Cardiac muscle cell (in vitro differentiated cells and primary cell): ENCODE results near the gene PRRT1. TPM values are rescaled to one million over a fixed set of nuclear protein-coding genes. Genes with fewer than 3 reads are reported as not detected.
"Not testable (repeated sequence)": the region's sequence is repeated elsewhere in the genome, so short reads cannot be mapped to it uniquely, and the experiment has no call there.

Source experiments
- DNase-seq, 2 donors: peaks; one replicate each; pipeline versions ENCODE4 v3.0.0 to v3.0.0-alpha.2; 2010 to 2017; ENCODE audit warnings: low read depth in 1 of 2, low spot score in 1 of 2
- H3K27ac ChIP-seq: fragments of 200-600 bp; sonication (generic); 2 replicates; pipeline ENCODE4 v1.5.1; 2016
- H3K27me3 ChIP-seq: fragments of 200-600 bp; sonication (generic); 2 replicates; pipeline ENCODE4 v1.6.0; 2016; ENCODE audit warnings: control low read depth
- H3K36me3 ChIP-seq: fragments of 200-600 bp; sonication (generic); 2 replicates; pipeline ENCODE4 v1.5.1; 2016; ENCODE audit warnings: control low read depth
- H3K4me1 ChIP-seq: fragments of 200-600 bp; sonication (generic); 2 replicates; pipeline ENCODE4 v1.8.1; 2017; ENCODE audit warnings: low read depth, mild to moderate bottlenecking, mixed run types
- H3K4me3 ChIP-seq: fragments of 200-600 bp; sonication (generic); 2 replicates; pipeline ENCODE4 v1.5.1; 2016; ENCODE audit warnings: mild to moderate bottlenecking
- H3K9me3 ChIP-seq: fragments of 200-600 bp; sonication (generic); 2 replicates; pipeline ENCODE4 v1.5.1; 2017; ENCODE audit warnings: low read depth, mild to moderate bottlenecking, control low read depth
- polyA plus RNA-seq: library from polyadenylated mRNA; unstranded; fragments of >200 nt; fragmentation: Nextera tagmentation; extraction: Ambion mirVana; gene quantifications from 2 replicates; pipeline ENCODE4 v1.2.1, GENCODE V29; 2016
- total RNA-seq: library from RNA; depleted of rRNA; stranded (reverse); fragments of >200 nt; gene quantifications from 2 replicates; pipeline ENCODE4 v1.2.3, GENCODE V29; 2016
- TF ChIP-seq, protein P1 (sequence below): IDR thresholded peaks from 2 replicates; pipeline ENCODE4 v1.5.1; 2012; ENCODE audit warnings: low read depth, mild to moderate bottlenecking, low read length

PRRT1 gene
- total and polyA plus RNA-seq, 2 experiments from 2014 or later = 4.4 to 4.9 TPM

GRCh38 chr6:32190054-32190851 is 38.5 kb upstream of the PRRT1 start, which contains the start of gene PBX2:
Gene PBX2 (minus strand): TSS chr6:32190202. CDS start chr6:32189915, 287 bp downstream.
- peak; percentile 90 to 95 for DNase-seq
- Histone ChIP-seq H3K9me3 (no peaks in the 10 kb centered on the region), H3K4me1 (peaks cover 4% of the 10 kb centered on the region), H3K4me3 (peak within 1 kb of the TSS; percentile 80), H3K36me3 (peaks cover 15% of the 10 kb centered on the region), H3K27ac (peak within 1 kb of the TSS; percentile 97), H3K27me3 (no peaks in the 10 kb centered on the region)
- TF ChIP-seq, protein P1, sequence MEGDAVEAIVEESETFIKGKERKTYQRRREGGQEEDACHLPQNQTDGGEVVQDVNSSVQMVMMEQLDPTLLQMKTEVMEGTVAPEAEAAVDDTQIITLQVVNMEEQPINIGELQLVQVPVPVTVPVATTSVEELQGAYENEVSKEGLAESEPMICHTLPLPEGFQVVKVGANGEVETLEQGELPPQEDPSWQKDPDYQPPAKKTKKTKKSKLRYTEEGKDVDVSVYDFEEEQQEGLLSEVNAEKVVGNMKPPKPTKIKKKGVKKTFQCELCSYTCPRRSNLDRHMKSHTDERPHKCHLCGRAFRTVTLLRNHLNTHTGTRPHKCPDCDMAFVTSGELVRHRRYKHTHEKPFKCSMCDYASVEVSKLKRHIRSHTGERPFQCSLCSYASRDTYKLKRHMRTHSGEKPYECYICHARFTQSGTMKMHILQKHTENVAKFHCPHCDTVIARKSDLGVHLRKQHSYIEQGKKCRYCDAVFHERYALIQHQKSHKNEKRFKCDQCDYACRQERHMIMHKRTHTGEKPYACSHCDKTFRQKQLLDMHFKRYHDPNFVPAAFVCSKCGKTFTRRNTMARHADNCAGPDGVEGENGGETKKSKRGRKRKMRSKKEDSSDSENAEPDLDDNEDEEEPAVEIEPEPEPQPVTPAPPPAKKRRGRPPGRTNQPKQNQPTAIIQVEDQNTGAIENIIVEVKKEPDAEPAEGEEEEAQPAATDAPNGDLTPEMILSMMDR = no peak

DNA sequence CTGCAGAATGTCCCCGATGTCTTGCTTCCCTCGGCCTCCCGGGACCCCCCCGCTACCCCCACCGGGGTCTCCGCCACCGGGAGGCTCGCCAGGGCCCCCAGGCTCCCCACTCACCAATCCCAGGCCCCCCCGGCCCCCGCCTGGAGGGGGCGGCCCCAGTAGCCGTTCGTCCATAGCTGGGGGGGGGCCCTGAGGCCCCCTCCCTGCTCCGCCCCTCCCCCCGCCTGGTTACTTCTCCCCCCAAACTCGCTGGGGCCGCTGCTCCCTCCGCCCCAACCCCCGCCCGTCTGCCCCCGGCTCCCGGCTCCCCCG is 38.0 kb upstream of the PRRT1 start:
- H3K4me3 ChIP-seq = peak overlapping the region; percentile 80
- TF ChIP-seq, protein P1 = no peak
- no peaks in the 10 kb centered on the region for H3K9me3 ChIP-seq
- H3K27me3 ChIP-seq = no peaks in the 10 kb centered on the region
- H3K4me1 ChIP-seq = peaks cover 4% of the 10 kb centered on the region
- peaks cover 15% of the 10 kb centered on the region for H3K36me3 ChIP-seq
- DNase-seq = no peak
- peak overlapping the region; percentile 97 for H3K27ac ChIP-seq

- H3K4me3 ChIP-seq = peak overlapping the region; percentile 80
- H3K36me3 ChIP-seq = peaks cover 15% of the 10 kb centered on the region
- H3K27me3 ChIP-seq = no peaks in the 10 kb centered on the region
- H3K9me3 ChIP-seq = no peaks in the 10 kb centered on the region
- TF ChIP-seq, protein P1 = no peak
- peak overlapping the region; percentile 97 for H3K27ac ChIP-seq
- peaks cover 4% of the 10 kb centered on the region for H3K4me1 ChIP-seq
- DNase-seq = no peak
Observed at GRCh38 chr6:32189069-32189741, 37.5 kb upstream of the PRRT1 start.

- Histone ChIP-seq H3K36me3 (peaks cover 15% of the 10 kb centered on the region), H3K27ac (peak overlapping the region; percentile 97), H3K4me3 (peak overlapping the region; percentile 80), H3K9me3 (no peaks in the 10 kb centered on the region), H3K4me1 (peaks cover 4% of the 10 kb centered on the region), H3K27me3 (no peaks in the 10 kb centered on the region)
- TF ChIP-seq, protein P1 = no peak
- DNase-seq = peak in 1 of 2 donors; percentile 39
Observed at GRCh38 chr6:32188381-32189068, 36.8 kb upstream of the PRRT1 start.

DNA sequence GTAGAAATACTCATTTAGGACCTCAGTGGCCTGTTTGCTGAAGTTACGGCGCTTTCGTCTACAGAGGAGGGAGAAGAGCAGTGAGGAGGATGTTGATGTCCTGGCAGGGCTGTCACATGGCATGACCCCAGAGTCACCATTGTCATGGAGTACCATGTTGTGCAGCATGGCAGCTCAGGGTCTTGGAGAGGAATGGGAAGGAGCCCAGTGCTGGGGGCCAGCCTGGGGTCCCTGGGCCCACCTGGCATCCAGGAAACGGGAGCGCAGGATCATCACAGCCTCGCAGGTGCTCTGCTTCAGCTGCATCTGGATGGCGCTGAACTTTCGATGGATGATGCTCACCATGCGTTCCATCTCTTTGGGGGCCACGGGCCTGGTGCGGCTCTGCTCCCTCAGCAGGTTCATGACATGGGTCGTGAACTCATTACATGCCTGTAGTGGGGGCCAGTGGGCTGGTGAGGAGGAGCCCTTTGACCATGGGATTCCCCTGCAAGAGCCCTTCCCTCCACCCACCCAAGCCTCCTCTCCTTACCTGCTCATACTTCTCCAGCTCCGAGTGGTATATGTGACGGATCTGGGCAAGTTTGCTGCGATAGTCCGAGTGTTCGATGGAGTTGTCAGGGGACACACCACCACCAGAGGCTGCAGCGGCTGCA is 36.1 kb upstream of the PRRT1 start:
- not testable (repeated sequence) for H3K27me3 ChIP-seq, H3K9me3 ChIP-seq, DNase-seq, H3K4me1 ChIP-seq, H3K4me3 ChIP-seq
- Histone ChIP-seq H3K36me3 (peaks cover 15% of the 10 kb centered on the region), H3K27ac (peak overlapping the region; percentile 97)
